SKM-1 (cell line): Measurements from ENCODE around the gene UBXN1.

ENCODE experiments used
- DNase-seq: peaks from one replicate; lab custom pipeline; 2025; ENCODE audit not compliant: unreplicated experiment; lab: John Stamatoyannopoulos, UW

UBXN1 gene

DNA sequence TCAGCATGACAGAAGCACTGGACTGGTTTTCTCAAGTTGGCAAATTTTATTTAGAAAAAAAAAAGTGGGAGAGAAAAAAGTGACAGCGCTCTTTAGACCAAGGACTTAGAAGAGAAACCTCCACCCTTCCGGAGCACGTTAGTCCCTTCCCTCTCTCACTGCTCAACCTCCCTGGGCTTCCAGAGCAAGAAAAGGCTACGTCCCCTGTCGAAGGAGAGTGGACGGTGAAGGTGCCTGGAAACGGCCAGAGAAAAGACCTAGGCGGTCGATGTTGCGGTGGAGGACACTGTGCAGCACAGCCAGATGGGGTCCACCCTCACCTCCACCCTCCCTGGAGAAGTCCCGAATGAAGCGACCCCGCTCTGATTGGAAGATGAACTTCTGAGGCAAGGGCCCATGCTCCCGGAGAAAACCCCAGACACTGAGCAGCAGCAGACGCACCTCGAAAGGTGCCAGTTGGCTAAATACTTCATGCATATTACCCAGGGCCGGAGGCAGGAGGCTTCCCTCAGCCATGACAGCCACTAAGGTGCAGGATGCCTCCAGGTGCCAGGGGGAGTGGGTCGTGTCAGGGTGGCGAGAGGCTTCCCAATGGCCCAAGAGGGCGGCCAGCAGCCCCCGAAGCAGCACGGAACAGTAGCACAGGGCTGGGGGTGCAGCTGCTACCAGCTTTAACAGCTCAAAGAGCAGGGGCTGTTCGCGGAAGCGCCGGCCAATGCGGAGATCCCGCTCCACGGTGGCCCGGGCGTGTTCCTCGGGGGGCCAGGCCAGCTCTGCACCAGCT, 31.9 kb downstream of the UBXN1 start:
- no peak for DNase-seq

DNA sequence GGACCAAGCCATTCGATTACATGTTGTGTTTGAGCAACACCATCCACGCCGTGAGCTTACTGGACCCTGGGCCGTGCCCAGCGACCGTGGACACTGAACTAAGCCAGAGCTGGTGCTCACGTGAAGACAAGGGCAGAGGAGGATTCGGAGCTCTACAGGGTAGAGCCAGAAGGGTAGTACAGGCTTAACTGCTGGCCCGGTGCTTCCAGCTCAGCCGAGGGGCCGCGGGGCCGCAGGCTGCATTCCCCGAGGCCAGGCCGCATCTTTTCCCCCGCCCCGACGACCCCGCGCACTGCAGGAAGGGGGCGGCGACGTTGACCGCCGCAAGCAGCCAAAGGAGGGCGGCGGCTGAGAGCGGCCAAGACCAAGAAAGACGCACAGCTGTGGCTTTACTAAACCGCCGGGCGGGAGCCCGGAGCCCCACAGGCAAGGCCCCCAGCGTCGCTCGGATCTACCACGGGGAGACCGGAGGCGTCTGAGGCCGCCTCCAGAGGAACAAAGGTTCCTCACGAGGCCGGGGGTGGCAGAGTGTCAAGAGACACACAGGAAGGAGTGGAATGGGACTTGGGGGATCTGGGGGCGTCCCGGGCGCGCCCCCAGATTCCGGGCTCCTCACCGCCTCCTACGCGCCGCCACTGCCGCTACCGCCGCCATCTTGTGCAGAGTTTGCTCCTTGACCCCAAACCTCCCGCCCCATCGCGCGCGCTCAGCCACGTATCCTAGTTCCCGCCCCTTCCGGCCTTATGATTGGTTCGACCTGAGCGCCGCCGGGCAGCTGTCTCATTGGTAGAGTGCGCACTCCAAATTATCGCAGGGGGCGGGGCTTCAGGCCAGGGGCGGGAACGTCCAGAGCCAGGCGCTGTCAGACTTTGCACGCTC, 32.7 kb downstream of the UBXN1 start, which contains the start of gene GANAB:
Gene GANAB, minus strand, starts transcription at position 668 of the 879 bp plus-strand sequence. Its CDS starts 14 bp downstream, at position 654.
- DNase-seq: peak; percentile 95

DNA sequence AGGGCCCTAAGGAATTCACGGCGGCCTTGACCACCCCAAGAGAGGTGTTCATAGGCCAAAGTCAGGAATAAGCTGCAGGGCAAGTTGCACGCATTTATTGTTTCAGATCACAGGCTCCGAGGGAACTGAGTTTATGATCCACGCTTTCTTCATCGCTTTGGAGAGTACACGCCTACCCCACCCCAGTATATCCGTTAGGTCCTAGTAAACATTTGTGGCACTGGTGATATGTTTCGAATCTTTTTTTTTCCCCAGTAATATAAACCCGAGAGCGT, 33.3 kb downstream of the UBXN1 start:
- no peak for DNase-seq

DNA sequence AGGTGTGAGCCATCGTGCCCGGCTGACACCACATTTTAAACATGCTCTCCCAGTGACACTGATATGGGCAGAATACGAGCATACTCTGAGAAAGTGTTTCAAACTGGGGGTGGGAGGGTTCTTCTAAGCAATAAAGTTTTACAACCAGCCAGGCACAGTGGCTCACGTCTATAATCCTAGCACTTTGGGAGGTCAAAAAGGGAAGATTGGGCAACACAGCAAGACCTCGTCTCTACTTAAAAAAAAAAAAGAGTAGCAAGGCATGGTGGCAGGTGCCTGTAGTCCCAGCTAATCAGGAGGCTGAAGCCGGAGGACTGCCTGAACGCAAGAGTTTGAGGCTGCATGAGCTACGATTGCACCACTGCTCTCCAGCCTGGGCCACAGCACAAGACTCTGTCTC, 34.7 kb downstream of the UBXN1 start:
- no peak for DNase-seq

DNA sequence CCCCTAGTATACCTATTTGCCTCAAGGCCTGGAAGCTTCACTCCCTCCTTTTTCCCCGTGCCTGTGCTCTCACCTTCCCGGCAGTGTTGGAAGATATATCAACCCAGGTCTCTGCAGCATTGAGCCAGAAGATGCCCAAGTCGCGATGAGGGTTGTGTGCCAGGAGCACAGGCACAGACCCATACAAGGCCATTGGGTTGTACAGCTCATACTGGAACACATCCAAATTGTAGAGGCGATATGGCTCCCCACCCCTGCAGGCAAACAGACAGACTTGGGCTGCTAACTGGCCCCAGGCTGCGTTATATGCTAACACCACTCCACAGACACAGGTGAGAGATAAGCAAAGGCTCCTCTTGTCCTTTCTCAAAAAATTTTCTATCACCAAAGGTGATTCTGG, 46.4 kb downstream of the UBXN1 start:
- no peak for DNase-seq

DNA sequence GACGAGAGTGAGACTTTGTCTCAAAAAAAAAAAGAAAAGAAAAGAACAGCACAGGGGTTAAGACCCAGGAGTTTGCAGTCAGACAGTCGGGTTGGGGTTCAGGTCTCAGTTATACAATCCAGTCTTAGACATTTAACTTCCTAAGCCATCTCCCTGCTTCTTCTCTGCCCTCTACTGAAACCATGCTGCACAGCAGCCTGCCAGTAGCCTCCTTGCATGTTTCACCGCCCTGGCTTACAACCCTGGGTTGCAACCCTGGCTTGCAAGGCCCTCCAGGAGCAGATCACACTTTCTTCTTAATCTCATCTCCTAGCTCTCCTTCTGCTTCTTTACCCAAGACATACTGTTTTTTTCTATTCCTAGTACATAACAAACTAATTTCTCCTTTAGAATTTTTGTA, 51.2 kb downstream of the UBXN1 start:
- no peak for DNase-seq
